H9 (cell line): ENCODE measurements around the gene HHATL. TPM values are rescaled to one million over a fixed set of nuclear protein-coding genes. Genes with fewer than 3 reads are reported as not detected.

Experiments
- DNase-seq: peaks from one replicate; pipeline ENCODE4 v3.0.0-alpha.2; 2017
- H2AFZ ChIP-seq: one replicate; pipeline ENCODE4 v1.6.1; 2013; ENCODE audit warnings: mild to moderate bottlenecking, low read length, control low read depth, moderate library complexity
- H2AK5ac ChIP-seq: 2 replicates; pipeline ENCODE4 v1.6.1; 2013; ENCODE audit warnings: low read length, control low read depth, mixed read lengths; ENCODE audit not compliant: insufficient read length
- H2BK120ac ChIP-seq: one replicate; pipeline ENCODE4 v1.6.1; 2013; ENCODE audit warnings: low read depth, mild to moderate bottlenecking, low read length, control low read depth, inconsistent platforms; ENCODE audit not compliant: poor library complexity, severe bottlenecking
- H2BK12ac ChIP-seq: 2 replicates; pipeline ENCODE4 v1.6.1; 2013; ENCODE audit warnings: low read length, control low read depth, mixed read lengths, low read depth; ENCODE audit not compliant: insufficient read length
- H2BK15ac ChIP-seq: 2 replicates; pipeline ENCODE4 v1.6.1; 2013; ENCODE audit warnings: low read depth, low read length, control low read depth
- H2BK20ac ChIP-seq: one replicate; pipeline ENCODE4 v1.6.1; 2013; ENCODE audit warnings: low read depth, mild to moderate bottlenecking, low read length, control low read depth, inconsistent platforms; ENCODE audit not compliant: poor library complexity, severe bottlenecking
- H2BK5ac ChIP-seq: 2 replicates; pipeline ENCODE4 v1.6.1; 2013; ENCODE audit warnings: low read length, control low read depth, mixed read lengths; ENCODE audit not compliant: insufficient read length
- H3K14ac ChIP-seq: 2 replicates; pipeline ENCODE4 v1.6.1; 2013; ENCODE audit warnings: low read length, control low read depth; ENCODE audit not compliant: insufficient read depth
- H3K18ac ChIP-seq: 2 replicates; pipeline ENCODE4 v1.6.1; 2013; ENCODE audit warnings: low read depth, mild to moderate bottlenecking, mixed read lengths, low read length, control low read depth; ENCODE audit not compliant: insufficient read length
- H3K23ac ChIP-seq: 2 replicates; pipeline ENCODE4 v1.6.1; 2013; ENCODE audit warnings: low read length, control low read depth, mixed read lengths, low read depth; ENCODE audit not compliant: insufficient read length
- H3K23me2 ChIP-seq: 2 replicates; pipeline ENCODE4 v1.6.1; 2013; ENCODE audit warnings: low read depth, mild to moderate bottlenecking, mixed read lengths, low read length, control low read depth; ENCODE audit not compliant: insufficient read length, poor library complexity, severe bottlenecking
- H3K27ac ChIP-seq: 2 replicates; pipeline ENCODE4 v1.5.1; 2013; ENCODE audit warnings: low read length, control low read depth, mixed read lengths, low read depth; ENCODE audit not compliant: insufficient read length
- H3K27me3 ChIP-seq: 2 replicates; pipeline ENCODE4 v1.6.1; 2013; ENCODE audit warnings: low read length, control low read depth, inconsistent platforms; ENCODE audit not compliant: insufficient read depth
- H3K4ac ChIP-seq: 2 replicates; pipeline ENCODE4 v1.6.1; 2013; ENCODE audit warnings: low read depth, mild to moderate bottlenecking, control low read depth, inconsistent platforms, low read length, moderate library complexity
- H3K4me1 ChIP-seq: 2 replicates; pipeline ENCODE4 v1.6.1; 2013; ENCODE audit warnings: low read length, control low read depth, inconsistent platforms; ENCODE audit not compliant: insufficient read depth
- H3K4me2 ChIP-seq: 2 replicates; pipeline ENCODE4 v1.6.1; 2013; ENCODE audit warnings: low read length, control low read depth, mixed read lengths; ENCODE audit not compliant: insufficient read length, insufficient read depth
- H3K56ac ChIP-seq: 2 replicates; pipeline ENCODE4 v1.6.1; 2013; ENCODE audit warnings: low read depth, mild to moderate bottlenecking, mixed read lengths, low read length, control low read depth; ENCODE audit not compliant: insufficient read length
- H3K79me1 ChIP-seq: 2 replicates; pipeline ENCODE4 v1.6.1; 2013; ENCODE audit warnings: low read depth, mild to moderate bottlenecking, moderate library complexity, low read length, control low read depth, inconsistent platforms; ENCODE audit not compliant: insufficient read depth, poor library complexity, severe bottlenecking
- H3K79me2 ChIP-seq: 2 replicates; pipeline ENCODE4 v1.6.1; 2013; ENCODE audit warnings: low read length, control low read depth, inconsistent platforms; ENCODE audit not compliant: insufficient read depth
- H3K9ac ChIP-seq: 2 replicates; pipeline ENCODE4 v1.6.1; 2013; ENCODE audit warnings: low read length, control low read depth, mixed read lengths; ENCODE audit not compliant: insufficient read length; ENCODE audit errors: extremely low read depth
- H3K9me3 ChIP-seq: one replicate; pipeline ENCODE4 v1.6.1; 2013; ENCODE audit warnings: low read depth, low read length, inconsistent platforms; ENCODE audit not compliant: control insufficient read depth
- H3T11ph ChIP-seq: one replicate; pipeline ENCODE4 v1.6.1; 2013; ENCODE audit warnings: mild to moderate bottlenecking, low read length, control low read depth, inconsistent platforms
- H4K20me1 ChIP-seq: one replicate; pipeline ENCODE4 v1.6.1; 2013; ENCODE audit not compliant: control insufficient read depth, insufficient read length, insufficient read depth
- H4K5ac ChIP-seq: 2 replicates; pipeline ENCODE4 v1.6.1; 2013; ENCODE audit warnings: low read depth, mild to moderate bottlenecking, mixed read lengths, low read length, control low read depth; ENCODE audit not compliant: insufficient read length
- H4K8ac ChIP-seq: replicated peaks from 2 replicates; pipeline ENCODE4 v1.6.1; 2013; ENCODE audit warnings: low read length, control low read depth, mixed read lengths, low read depth; ENCODE audit not compliant: insufficient read length
- H4K91ac ChIP-seq: 2 replicates; pipeline ENCODE4 v1.6.1; 2013; ENCODE audit warnings: low read depth, mild to moderate bottlenecking, moderate library complexity, mixed read lengths, low read length, control low read depth; ENCODE audit not compliant: insufficient read length
- H3K27ac Mint-ChIP-seq, 3 experiments: 2 replicates in 2 of 3; 3 replicates in 1 of 3; pipeline ENCODE4 v1.8.0; 2020 to 2021; ENCODE audit warnings: mixed read lengths in 3 of 3, mild to moderate bottlenecking in 1 of 3, moderate library complexity in 1 of 3
- H3K27me3 Mint-ChIP-seq: 2 replicates; pipeline ENCODE4 v1.8.0; 2021; ENCODE audit warnings: low read depth, mild to moderate bottlenecking, moderate library complexity, mixed read lengths
- H3K36me3 Mint-ChIP-seq, 3 experiments: 2 replicates in 2 of 3; 3 replicates in 1 of 3; pipeline ENCODE4 v1.8.0; 2020 to 2021; ENCODE audit warnings: low read depth in 3 of 3, mixed read lengths in 3 of 3; ENCODE audit not compliant: insufficient read depth in 1 of 3
- H3K4me1 Mint-ChIP-seq, 2 experiments: 2 replicates each; pipeline ENCODE4 v1.8.0; 2020; ENCODE audit warnings: mixed read lengths in 2 of 2
- H3K4me3 Mint-ChIP-seq, 2 experiments: 2 replicates in 1 of 2; 3 replicates in 1 of 2; pipeline ENCODE4 v1.8.0; 2020 to 2021; ENCODE audit warnings: mild to moderate bottlenecking in 2 of 2, mixed read lengths in 2 of 2, moderate library complexity in 1 of 2
- H3K9me3 Mint-ChIP-seq, 2 experiments: 2 replicates in 1 of 2; 3 replicates in 1 of 2; pipeline ENCODE4 v1.8.0; 2020; ENCODE audit warnings: mild to moderate bottlenecking in 2 of 2, mixed read lengths in 2 of 2, moderate library complexity in 1 of 2
- CTCF ChIP-seq: fragments of 200-600 bp; sonication (generic); conservative IDR thresholded peaks from 3 replicates; pipeline ENCODE4 v1.8.0; 2021; ENCODE audit warnings: antibody characterized with exemption, mild to moderate bottlenecking
- WGBS: extraction: QIAGEN DNeasy Blood & Tissue Kit; methylation state at CpG from one replicate; pipeline ENCODE4 v1.1.7; 2013; ENCODE audit warnings: missing lambda C conversion rate, low lambda C conversion rate, mixed read lengths; ENCODE audit not compliant: insufficient read length; ENCODE audit errors: extremely low coverage; 5-methylcytosine and 5-hydroxymethylcytosine counted together
- total RNA-seq: library from RNA; stranded (reverse); gene quantifications from 2 replicates; pipeline ENCODE4 v1.2.1, GENCODE V29; 2021

Gene HHATL
- total RNA-seq, 1 experiment from 2014 or later, result 0.46 TPM

DNA sequence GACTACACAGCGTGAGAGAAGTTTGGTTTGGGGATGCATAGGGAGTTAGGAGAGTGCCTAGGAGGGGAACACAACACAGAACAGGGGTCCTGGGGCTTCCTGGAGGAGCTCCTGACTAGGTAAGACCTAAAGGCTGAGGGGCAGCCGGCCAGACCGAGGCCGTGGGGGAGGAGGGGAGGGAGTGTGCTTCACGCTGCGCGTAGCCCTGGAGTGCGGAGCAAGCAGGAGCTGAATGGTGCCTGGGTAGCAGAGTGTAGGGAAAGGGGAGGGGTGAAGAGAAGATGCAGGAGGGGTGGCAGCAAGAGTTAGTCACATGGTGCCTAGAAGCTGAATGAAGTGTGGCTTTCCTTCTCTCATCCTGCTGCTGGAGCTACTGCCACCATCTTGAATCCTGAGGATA lies 32.4 kb upstream of the HHATL start:
- H3K23me2 ChIP-seq, result no peaks in the 10 kb centered on the region
- H2AK5ac ChIP-seq, result no peak overlapping the region
- H2BK12ac ChIP-seq, result no peak overlapping the region
- Mint-ChIP-seq H3K36me3 (no peaks in the 10 kb centered on the region), H3K27me3 (peaks cover 2% of the 10 kb centered on the region), H3K9me3 (peaks cover 0 to 3% of the 10 kb centered on the region in 2 experiments; a peak in 2 of 5 replicates), H3K27ac (peak overlapping the region in 1 of 3 experiments; percentile 23; a peak in 2 of 7 replicates), H3K4me3 (no peak overlapping the region), H3K4me1 (peaks cover 51 to 54% of the 10 kb centered on the region in 2 experiments)
- no peaks in the 10 kb centered on the region for H3K79me1 ChIP-seq
- H4K91ac ChIP-seq, result no peak overlapping the region
- H3K18ac ChIP-seq, result no peak overlapping the region
- H2AFZ ChIP-seq, result no peak overlapping the region
- no peak overlapping the region for H3K9ac ChIP-seq
- no peak overlapping the region for H3K23ac ChIP-seq
- no peak overlapping the region for H4K8ac ChIP-seq
- no peak overlapping the region for H3K14ac ChIP-seq
- H2BK5ac ChIP-seq, result no peak overlapping the region
- no peak for TF ChIP-seq CTCF
- H3K4me2 ChIP-seq, result no peak overlapping the region
- no peak overlapping the region for H3T11ph ChIP-seq
- H3K27ac ChIP-seq, result no peak overlapping the region
- no peaks in the 10 kb centered on the region for H3K79me2 ChIP-seq
- H2BK15ac ChIP-seq, result no peak overlapping the region
- no peak overlapping the region for H2BK20ac ChIP-seq
- H4K5ac ChIP-seq, result no peak overlapping the region
- peaks cover 9% of the 10 kb centered on the region; the same call in 1 of the 2 replicates for H3K4me1 ChIP-seq
- no peak overlapping the region for H3K56ac ChIP-seq
- WGBS, result no CpG with 5 or more reads among the region's 8 CpGs
- H2BK120ac ChIP-seq, result no peak overlapping the region
- H4K20me1 ChIP-seq, result no peaks in the 10 kb centered on the region
- no peaks in the 10 kb centered on the region for H3K9me3 ChIP-seq
- peak; percentile 31 for DNase-seq
- no peaks in the 10 kb centered on the region for H3K27me3 ChIP-seq
- no peak overlapping the region for H3K4ac ChIP-seq
